A673 (cell line): ENCODE data around the gene BICD1.

Source experiments
- EZH2 ChIP-seq: fragments of 200-600 bp; sonication (generic); IDR thresholded peaks from 2 replicates; pipeline ENCODE4 v1.6.1; 2017; ENCODE audit warnings: borderline replicate concordance, low read depth, mild to moderate bottlenecking, mixed read lengths, antibody characterized with exemption, low read length; ENCODE audit not compliant: poor library complexity, severe bottlenecking
- TF ChIP-seq, protein P1 (sequence below): fragments of 300-800, 200-600 bp; sonication (generic); conservative IDR thresholded peaks from 2 replicates; pipeline ENCODE4 v1.5.1; 2017; ENCODE audit warnings: low read depth, mild to moderate bottlenecking, antibody characterized with exemption, low read length, moderate library complexity, mixed read lengths

DNA sequence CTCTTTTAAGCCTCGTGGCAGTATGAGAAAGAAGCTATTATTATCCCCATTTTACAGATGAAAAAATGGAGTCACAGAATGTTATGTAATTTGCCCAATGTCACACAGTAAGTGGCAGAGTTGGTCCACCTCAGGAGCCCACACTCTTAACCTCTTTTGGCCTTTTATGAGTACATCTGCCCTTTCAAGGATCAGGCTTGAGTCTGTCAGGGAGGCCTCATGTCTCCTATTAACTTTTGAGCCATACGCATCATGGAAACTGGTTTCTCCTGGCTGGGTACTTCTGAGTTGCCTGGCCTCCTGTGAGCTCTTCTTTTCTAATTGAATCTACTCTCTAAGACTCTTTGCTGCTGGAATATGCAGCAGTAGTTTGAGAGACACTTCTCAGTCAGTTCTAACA, 101.7 kb downstream of the BICD1 start:
- TF ChIP-seq, protein P1, sequence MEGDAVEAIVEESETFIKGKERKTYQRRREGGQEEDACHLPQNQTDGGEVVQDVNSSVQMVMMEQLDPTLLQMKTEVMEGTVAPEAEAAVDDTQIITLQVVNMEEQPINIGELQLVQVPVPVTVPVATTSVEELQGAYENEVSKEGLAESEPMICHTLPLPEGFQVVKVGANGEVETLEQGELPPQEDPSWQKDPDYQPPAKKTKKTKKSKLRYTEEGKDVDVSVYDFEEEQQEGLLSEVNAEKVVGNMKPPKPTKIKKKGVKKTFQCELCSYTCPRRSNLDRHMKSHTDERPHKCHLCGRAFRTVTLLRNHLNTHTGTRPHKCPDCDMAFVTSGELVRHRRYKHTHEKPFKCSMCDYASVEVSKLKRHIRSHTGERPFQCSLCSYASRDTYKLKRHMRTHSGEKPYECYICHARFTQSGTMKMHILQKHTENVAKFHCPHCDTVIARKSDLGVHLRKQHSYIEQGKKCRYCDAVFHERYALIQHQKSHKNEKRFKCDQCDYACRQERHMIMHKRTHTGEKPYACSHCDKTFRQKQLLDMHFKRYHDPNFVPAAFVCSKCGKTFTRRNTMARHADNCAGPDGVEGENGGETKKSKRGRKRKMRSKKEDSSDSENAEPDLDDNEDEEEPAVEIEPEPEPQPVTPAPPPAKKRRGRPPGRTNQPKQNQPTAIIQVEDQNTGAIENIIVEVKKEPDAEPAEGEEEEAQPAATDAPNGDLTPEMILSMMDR, result no peak
- no peak for TF ChIP-seq EZH2
